SK-MEL-5 (cell line): ENCODE results near the gene CGB8. TPM values are rescaled to one million over a fixed set of nuclear protein-coding genes. Genes with fewer than 3 reads are reported as not detected.
"Not testable (repeated sequence)": the region's sequence is repeated elsewhere in the genome, so short reads cannot be mapped to it uniquely, and the experiment has no call there.

ENCODE experiments used
- DNase-seq: peaks from one replicate; pipeline ENCODE4 v3.0.0-alpha.2; 2016; ENCODE audit warnings: low read depth, low spot score
- in situ Hi-C: cut with HindIII; loops from 2 replicates; pipeline ENCODE4 v1.10.0; 2016; ENCODE audit warnings: low sequenced_read_pairs, high pct_unique_total_duplicates, low pct_unique_long_range_greater_than_20kb
- total RNA-seq: library from RNA; depleted of rRNA; stranded (reverse); fragments of >200 nt; shearing (Covaris generic); gene quantifications from 2 replicates; pipeline ENCODE4 v1.2.3, GENCODE V29; 2014

CGB8 gene
- total RNA-seq, 1 experiment from 2014 or later: not detected

- in situ Hi-C loops: no loop called here
- no peak for DNase-seq
Measured at GRCh38 chr19:49042177-49042576, 6.7 kb downstream of the CGB8 start.

GRCh38 chr19:49039736-49040135 is 9.2 kb downstream of the CGB8 start:
- DNase-seq, in situ Hi-C loops: not testable (repeated sequence)

GRCh38 chr19:49038557-49039276 is 10.2 kb downstream of the CGB8 start:
- in situ Hi-C loops, DNase-seq: not testable (repeated sequence)

- in situ Hi-C loops, DNase-seq: not testable (repeated sequence)
Measured at GRCh38 chr19:49038111-49038510, 10.8 kb downstream of the CGB8 start.

- in situ Hi-C loops: not testable (repeated sequence)
- peak; percentile 84 for DNase-seq
Measured at GRCh38 chr19:49036815-49037214, 12.1 kb downstream of the CGB8 start, which contains the start of gene CGB1. Gene CGB1, minus strand, starts transcription at chr19:49036895. Its CDS starts 184 bp downstream, at chr19:49036711.

GRCh38 chr19:49031642-49032301 is 17.1 kb downstream of the CGB8 start, which contains the start of gene CGB2:
Gene CGB2, plus strand, starts transcription at chr19:49031890. Its CDS starts 206 bp downstream, at chr19:49032096.
- in situ Hi-C loops: not testable (repeated sequence)
- peak; percentile 72 for DNase-seq

- DNase-seq, in situ Hi-C loops: not testable (repeated sequence)
Measured at GRCh38 chr19:49030323-49030722, 18.6 kb downstream of the CGB8 start.

GRCh38 chr19:49029749-49030148 is 19.2 kb downstream of the CGB8 start:
- DNase-seq, in situ Hi-C loops: not testable (repeated sequence)

- in situ Hi-C loops, DNase-seq: not testable (repeated sequence)
Measured at GRCh38 chr19:49028686-49029085, 20.2 kb downstream of the CGB8 start.

GRCh38 chr19:49025599-49025998 is 23.3 kb downstream of the CGB8 start:
- DNase-seq, in situ Hi-C loops: not testable (repeated sequence)

- DNase-seq, in situ Hi-C loops: not testable (repeated sequence)
Measured at GRCh38 chr19:49025088-49025487, 23.8 kb downstream of the CGB8 start.

- in situ Hi-C loops, DNase-seq: not testable (repeated sequence)
Measured at GRCh38 chr19:49024233-49024632, 24.7 kb downstream of the CGB8 start, which contains the start of gene CGB3. Gene CGB3, minus strand, starts transcription at chr19:49024333. Its CDS starts 362 bp downstream, at chr19:49023971.

- in situ Hi-C loops: no loop called here
- DNase-seq: no peak
Measured at GRCh38 chr19:49022116-49022515, 26.8 kb downstream of the CGB8 start.

GRCh38 chr19:49020931-49021895 is 27.7 kb downstream of the CGB8 start:
- in situ Hi-C loops: no loop called here
- no peak for DNase-seq

GRCh38 chr19:49020342-49020741 is 28.6 kb downstream of the CGB8 start:
- in situ Hi-C loops: no loop called here
- no peak for DNase-seq

- in situ Hi-C loops: no loop called here
- DNase-seq: peak; percentile 56
Measured at GRCh38 chr19:49019242-49019932, 29.5 kb downstream of the CGB8 start.
